Gastroesophageal sphincter (tissue), 4 donors: ENCODE data around the gene STAT4. TPM values are rescaled to one million over a fixed set of nuclear protein-coding genes. Genes with fewer than 3 reads are reported as not detected.

Experiments
- ATAC-seq: fragments of 150-250 bp; one replicate; pipeline ENCODE4 v1.9.1; 2016; ENCODE audit warnings: mild to moderate bottlenecking, moderate library complexity
- H3K27ac ChIP-seq, 4 donors: fragments of 200-600 bp; sonication (generic) in 3 of 4; 1 replicate in 3 of 4; 2 replicates in 1 of 4; pipeline ENCODE4 v1.5.1; 2016 to 2019
- H3K27me3 ChIP-seq: fragments of 200-600 bp; sonication (generic); one replicate; pipeline ENCODE4 v1.5.1; 2019
- H3K36me3 ChIP-seq, 2 donors: fragments of 200-600 bp; sonication (generic); one replicate each; pipeline ENCODE4 v1.5.1; 2019; ENCODE audit warnings: control low read depth in 1 of 2
- H3K4me1 ChIP-seq, 3 donors: fragments of 200-600 bp; sonication (generic); 1 replicate in 2 of 3; 2 replicates in 1 of 3; pipeline ENCODE4 v1.5.1; 2016 to 2019; ENCODE audit warnings: control low read depth in 2 of 3
- H3K4me3 ChIP-seq, 2 donors: fragments of 200-600 bp; sonication (generic); one replicate each; pipeline ENCODE4 v1.5.1; 2019; ENCODE audit warnings: mild to moderate bottlenecking in 1 of 2, moderate library complexity in 1 of 2
- H3K9me3 ChIP-seq, 3 donors: fragments of 200-600 bp; sonication (generic); one replicate each; pipeline ENCODE4 v1.5.1; 2017 to 2019; ENCODE audit warnings: control low read depth in 2 of 3
- CTCF ChIP-seq, 4 experiments: fragments of 200-600 bp in 2 of 4; fragments of 450-650 bp in 2 of 4; sonication (generic) in 1 of 4; IDR thresholded peaks; one replicate each; pipeline ENCODE4 v1.5.1; 2017 to 2019; ENCODE audit warnings: antibody characterized with exemption in 4 of 4, mild to moderate bottlenecking in 2 of 4, moderate library complexity in 2 of 4
- EP300 ChIP-seq: sonication (generic); formaldehyde crosslinking; IDR thresholded peaks from one replicate; pipeline ENCODE4 v1.6.1; 2017; ENCODE audit warnings: antibody characterized with exemption, mild to moderate bottlenecking
- POLR2A ChIP-seq, 2 donors: fragments of 450-650 bp; IDR thresholded peaks; one replicate each; pipeline ENCODE4 v1.6.1; 2017; ENCODE audit warnings: antibody characterized with exemption in 2 of 2, mild to moderate bottlenecking in 2 of 2, moderate library complexity in 1 of 2
- POLR2AphosphoS5 ChIP-seq: sonication (generic); formaldehyde crosslinking; IDR thresholded peaks from one replicate; pipeline ENCODE4 v1.6.1; 2017; ENCODE audit warnings: antibody characterized with exemption
- whole genome bisulfite sequencing, 2 donors: methylation state at CpG; one replicate each; pipeline ENCODE4 v1.1.5; 2018; ENCODE audit warnings: low coverage in 1 of 2; 5-methylcytosine and 5-hydroxymethylcytosine counted together
- total RNA-seq, 4 donors: library from RNA; depleted of rRNA; stranded (reverse); fragments of >200 nt; gene quantifications; one replicate each; pipeline ENCODE4 v1.1.0, GENCODE V29; 2016

The STAT4 gene
- total RNA-seq, 4 donors from 2014 or later: 0.39 to 4.8 (median 1.9) TPM

DNA sequence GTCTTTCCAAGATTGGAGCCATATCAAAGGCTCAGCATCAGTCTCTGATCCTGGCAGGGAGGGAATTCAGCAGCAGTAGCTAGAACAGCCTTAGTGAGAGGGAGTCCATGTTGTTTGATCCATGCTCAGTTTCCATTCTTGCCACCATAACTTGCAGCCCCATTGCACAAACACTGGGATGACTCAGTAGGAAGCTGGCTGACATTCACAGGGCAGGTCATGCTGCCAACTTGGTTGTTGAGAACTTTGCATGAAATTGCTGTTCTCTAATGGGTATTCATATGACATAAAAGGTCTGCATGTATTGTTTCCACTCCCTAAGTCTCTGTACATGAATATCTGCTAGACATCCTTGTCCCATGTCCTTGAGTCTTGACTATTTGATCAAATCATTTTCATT lies 29.9 kb upstream of the STAT4 start:
- Histone ChIP-seq H3K27ac (no peak overlapping the region), H3K4me3 (no peak overlapping the region), H3K27me3 (no peaks in the 10 kb centered on the region), H3K9me3 (no peaks in the 10 kb centered on the region), H3K36me3 (no peaks in the 10 kb centered on the region), H3K4me1 (no peaks in the 10 kb centered on the region)
- no peak for ATAC-seq
- TF ChIP-seq POLR2AphosphoS5 (no peak), CTCF (IDR thresholded peaks at IDR 0.05) (no peak), POLR2A (IDR thresholded peaks at IDR 0.05) (no peak), EP300 (no peak)

DNA sequence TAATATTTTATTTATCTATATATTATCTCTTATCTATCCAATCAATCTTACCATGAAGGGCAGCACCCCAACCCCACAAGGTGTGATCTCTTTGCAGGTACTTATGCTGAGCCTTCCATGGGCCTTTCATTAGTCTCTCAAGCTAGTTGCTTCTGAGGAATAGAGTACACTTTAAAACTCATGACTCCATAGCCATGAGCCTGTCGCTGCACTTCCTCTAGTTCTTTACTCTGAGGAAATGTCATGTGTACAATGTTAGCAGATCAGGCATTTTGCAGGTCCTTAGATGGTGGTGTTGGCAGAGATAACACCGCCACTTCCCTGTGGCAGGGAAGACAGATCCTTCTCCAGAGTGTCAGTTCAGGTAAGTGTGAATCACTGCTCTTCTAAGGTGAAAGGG lies 29.5 kb upstream of the STAT4 start:
- WGBS, 2 donors: 100% methylated on average over 2 of the region's 2 CpGs; no CpG with 5 or more reads in 1 of the 2 donors
- no peaks in the 10 kb centered on the region for H3K27me3 ChIP-seq
- H3K27ac ChIP-seq: no peak overlapping the region
- no peak for TF ChIP-seq EP300
- TF ChIP-seq CTCF (IDR thresholded peaks at IDR 0.05): no peak
- TF ChIP-seq POLR2A (IDR thresholded peaks at IDR 0.05): no peak
- TF ChIP-seq POLR2AphosphoS5: no peak
- H3K9me3 ChIP-seq: no peaks in the 10 kb centered on the region
- H3K36me3 ChIP-seq: no peaks in the 10 kb centered on the region
- H3K4me1 ChIP-seq: no peaks in the 10 kb centered on the region
- no peak overlapping the region for H3K4me3 ChIP-seq
- no peak for ATAC-seq

GRCh38 chr2:191178806-191179514 lies 28.2 kb upstream of the STAT4 start:
- 74% methylated on average over 6 of the region's 8 CpGs; no CpG with 5 or more reads in 1 of the 2 donors for WGBS, 2 donors
- Histone ChIP-seq H3K36me3 (no peaks in the 10 kb centered on the region), H3K9me3 (no peaks in the 10 kb centered on the region), H3K27ac (no peak overlapping the region), H3K4me3 (no peak overlapping the region), H3K27me3 (no peaks in the 10 kb centered on the region), H3K4me1 (no peaks in the 10 kb centered on the region)
- ATAC-seq: peak; percentile 89
- TF ChIP-seq EP300: no peak
- no peak for TF ChIP-seq CTCF (IDR thresholded peaks at IDR 0.05)
- TF ChIP-seq POLR2A (IDR thresholded peaks at IDR 0.05): no peak
- no peak for TF ChIP-seq POLR2AphosphoS5

- Histone ChIP-seq H3K36me3 (no peaks in the 10 kb centered on the region), H3K4me1 (peaks cover 0 to under 1% (median 0%) of the 10 kb centered on the region in 3 donors), H3K9me3 (no peaks in the 10 kb centered on the region), H3K27me3 (no peaks in the 10 kb centered on the region), H3K27ac (no peak overlapping the region), H3K4me3 (no peak overlapping the region)
- 84 to 94% methylated on average over 2 of the region's 2 CpGs for WGBS, 2 donors
- ATAC-seq: no peak
- TF ChIP-seq EP300 (no peak), CTCF (IDR thresholded peaks at IDR 0.05) (no peak), POLR2A (IDR thresholded peaks at IDR 0.05) (no peak), POLR2AphosphoS5 (no peak)
Observed at GRCh38 chr2:191177751-191178736, 27.2 kb upstream of the STAT4 start.
